SK-N-MC (cell line): Measurements from ENCODE around the gene HCLS1.

Experiments
- DNase-seq: peaks from one replicate; pipeline ENCODE4 v3.0.0-alpha.2; 2011; ENCODE audit warnings: low read depth, low spot score
- H3K27ac ChIP-seq: fragments of 200-600 bp; sonication (generic); 2 replicates; pipeline ENCODE4 v1.5.1; 2016; ENCODE audit warnings: mixed run types
- H3K36me3 ChIP-seq: fragments of 200-600 bp; sonication (generic); 2 replicates; pipeline ENCODE4 v1.6.1; 2017; ENCODE audit warnings: antibody characterized with exemption, low read length, mixed read lengths; ENCODE audit not compliant: insufficient read depth
- H3K4me3 ChIP-seq: fragments of 200-600 bp; sonication (generic); 2 replicates; pipeline ENCODE4 v1.5.1; 2016
- H3K9ac ChIP-seq: fragments of 200-600 bp; sonication (generic); 2 replicates; pipeline ENCODE4 v1.8.0; 2017; ENCODE audit warnings: mixed run types, mixed read lengths; ENCODE audit not compliant: insufficient read length
- H3K9me3 ChIP-seq: fragments of 200-600 bp; sonication (generic); 2 replicates; pipeline ENCODE4 v1.6.1; 2017; ENCODE audit warnings: low read depth, mild to moderate bottlenecking, antibody characterized with exemption, low read length, moderate library complexity, mixed read lengths
- EZH2 ChIP-seq: fragments of 200-600 bp; sonication (generic); IDR thresholded peaks from one replicate; pipeline ENCODE4 v1.6.1; 2017; ENCODE audit warnings: antibody characterized with exemption
- FOXP2 ChIP-seq: optimal IDR thresholded peaks from 2 replicates; pipeline ENCODE3; 2011; ENCODE audit warnings: mild to moderate bottlenecking, moderate library complexity; ENCODE audit not compliant: insufficient read depth; ENCODE audit errors: extremely low read length, control extremely low read depth
- POLR2AphosphoS5 ChIP-seq: IDR thresholded peaks from 2 replicates; pipeline ENCODE4 v1.6.1; 2012; ENCODE audit warnings: mild to moderate bottlenecking, low read depth, low read length, borderline replicate concordance

Gene HCLS1

GRCh38 chr3:121648219-121648958, 12.3 kb downstream of the HCLS1 start:
- no peak for DNase-seq
- no peak overlapping the region for H3K27ac ChIP-seq
- no peaks in the 10 kb centered on the region for H3K9me3 ChIP-seq
- H3K4me3 ChIP-seq, result no peak overlapping the region
- TF ChIP-seq FOXP2 (no peak), EZH2 (no peak), POLR2AphosphoS5 (no peak)
- H3K9ac ChIP-seq, result no peak overlapping the region
- no peaks in the 10 kb centered on the region for H3K36me3 ChIP-seq

GRCh38 chr3:121645054-121645453, 15.6 kb downstream of the HCLS1 start:
- no peak overlapping the region for H3K4me3 ChIP-seq
- TF ChIP-seq POLR2AphosphoS5 (no peak), EZH2 (no peak), FOXP2 (no peak)
- H3K27ac ChIP-seq, result no peak overlapping the region
- no peak for DNase-seq
- no peaks in the 10 kb centered on the region for H3K36me3 ChIP-seq
- no peak overlapping the region for H3K9ac ChIP-seq
- no peaks in the 10 kb centered on the region for H3K9me3 ChIP-seq

GRCh38 chr3:121642601-121643314, 17.9 kb downstream of the HCLS1 start:
- no peak overlapping the region for H3K9ac ChIP-seq
- no peak for DNase-seq
- no peaks in the 10 kb centered on the region for H3K36me3 ChIP-seq
- no peaks in the 10 kb centered on the region for H3K9me3 ChIP-seq
- H3K4me3 ChIP-seq, result no peak overlapping the region
- no peak overlapping the region for H3K27ac ChIP-seq
- TF ChIP-seq EZH2, result no peak
- no peak for TF ChIP-seq FOXP2
- no peak for TF ChIP-seq POLR2AphosphoS5

GRCh38 chr3:121641127-121641526, 19.6 kb downstream of the HCLS1 start:
- DNase-seq, result no peak
- Histone ChIP-seq H3K9ac (no peak overlapping the region), H3K9me3 (no peaks in the 10 kb centered on the region), H3K36me3 (no peaks in the 10 kb centered on the region), H3K4me3 (no peak overlapping the region), H3K27ac (no peak overlapping the region)
- TF ChIP-seq FOXP2, result no peak
- TF ChIP-seq POLR2AphosphoS5, result no peak
- TF ChIP-seq EZH2, result no peak

GRCh38 chr3:121637922-121638321, 22.8 kb downstream of the HCLS1 start:
- H3K27ac ChIP-seq, result no peak overlapping the region
- TF ChIP-seq POLR2AphosphoS5 (no peak), FOXP2 (no peak)
- H3K36me3 ChIP-seq, result no peaks in the 10 kb centered on the region
- H3K4me3 ChIP-seq, result no peak overlapping the region
- H3K9ac ChIP-seq, result no peak overlapping the region
- DNase-seq, result no peak
- H3K9me3 ChIP-seq, result no peaks in the 10 kb centered on the region

- no peak overlapping the region for H3K9ac ChIP-seq
- TF ChIP-seq POLR2AphosphoS5, result no peak
- no peak for TF ChIP-seq EZH2
- no peak for TF ChIP-seq FOXP2
- no peak overlapping the region for H3K4me3 ChIP-seq
- no peaks in the 10 kb centered on the region for H3K9me3 ChIP-seq
- no peak for DNase-seq
- H3K36me3 ChIP-seq, result no peaks in the 10 kb centered on the region
- no peak overlapping the region for H3K27ac ChIP-seq
Measured at GRCh38 chr3:121630355-121630754, 30.3 kb downstream of the HCLS1 start.

- TF ChIP-seq EZH2, result no peak
- TF ChIP-seq POLR2AphosphoS5, result no peak
- no peak for TF ChIP-seq FOXP2
- Histone ChIP-seq H3K27ac (no peak overlapping the region), H3K9me3 (no peaks in the 10 kb centered on the region), H3K36me3 (no peaks in the 10 kb centered on the region), H3K4me3 (no peak overlapping the region), H3K9ac (no peak overlapping the region)
- DNase-seq, result no peak
Measured at GRCh38 chr3:121629601-121630000, 31.1 kb downstream of the HCLS1 start.

GRCh38 chr3:121627622-121628021, 33.1 kb downstream of the HCLS1 start:
- no peak overlapping the region for H3K9ac ChIP-seq
- no peak for DNase-seq
- TF ChIP-seq FOXP2, result no peak
- no peak for TF ChIP-seq EZH2
- TF ChIP-seq POLR2AphosphoS5, result no peak
- H3K9me3 ChIP-seq, result no peaks in the 10 kb centered on the region
- no peak overlapping the region for H3K27ac ChIP-seq
- H3K36me3 ChIP-seq, result no peaks in the 10 kb centered on the region
- H3K4me3 ChIP-seq, result no peak overlapping the region

- TF ChIP-seq EZH2 (no peak), FOXP2 (no peak), POLR2AphosphoS5 (no peak)
- Histone ChIP-seq H3K27ac (no peak overlapping the region), H3K4me3 (no peak overlapping the region), H3K9me3 (no peaks in the 10 kb centered on the region), H3K9ac (no peak overlapping the region), H3K36me3 (no peaks in the 10 kb centered on the region)
- no peak for DNase-seq
Measured at GRCh38 chr3:121627211-121627610, 33.5 kb downstream of the HCLS1 start.
